GOT3 (cell line): ENCODE results near the gene NDST1.

ENCODE experiments used
- DNase-seq: peaks from one replicate; lab custom pipeline; 2025; ENCODE audit warnings: mixed read lengths; lab: John Stamatoyannopoulos, UW

The NDST1 gene

DNA sequence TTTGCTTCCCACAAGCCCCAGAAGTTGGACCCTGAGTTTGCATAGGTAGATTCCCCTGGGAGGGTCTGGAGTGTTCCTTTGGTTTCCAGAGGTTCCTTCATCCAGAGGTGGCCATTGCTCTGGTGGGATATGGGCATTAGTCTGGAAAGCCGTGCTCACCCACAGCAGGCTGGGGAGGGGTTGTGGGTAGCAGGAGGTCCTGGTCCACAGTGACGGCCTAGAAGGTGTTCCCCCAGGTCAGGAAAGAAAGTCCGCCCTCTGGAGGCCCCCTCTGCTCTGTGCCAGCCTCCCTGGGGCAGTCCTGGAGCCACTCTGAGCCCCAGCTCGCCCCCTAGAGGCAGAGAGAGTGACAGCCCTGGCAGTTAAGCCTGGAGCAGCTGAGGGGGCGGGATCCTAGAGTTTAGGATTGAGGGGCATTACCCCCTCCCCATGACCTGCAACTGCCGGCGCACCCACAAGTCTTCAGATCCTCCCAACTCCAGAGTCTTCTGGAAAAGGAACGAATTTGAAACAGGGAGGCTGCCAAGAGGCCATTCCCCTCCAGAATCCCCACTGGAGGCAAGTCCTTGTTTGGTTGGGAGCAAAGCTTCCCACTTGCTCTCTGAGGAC is 36.8 kb downstream of the NDST1 start:
- DNase-seq, result no peak

DNA sequence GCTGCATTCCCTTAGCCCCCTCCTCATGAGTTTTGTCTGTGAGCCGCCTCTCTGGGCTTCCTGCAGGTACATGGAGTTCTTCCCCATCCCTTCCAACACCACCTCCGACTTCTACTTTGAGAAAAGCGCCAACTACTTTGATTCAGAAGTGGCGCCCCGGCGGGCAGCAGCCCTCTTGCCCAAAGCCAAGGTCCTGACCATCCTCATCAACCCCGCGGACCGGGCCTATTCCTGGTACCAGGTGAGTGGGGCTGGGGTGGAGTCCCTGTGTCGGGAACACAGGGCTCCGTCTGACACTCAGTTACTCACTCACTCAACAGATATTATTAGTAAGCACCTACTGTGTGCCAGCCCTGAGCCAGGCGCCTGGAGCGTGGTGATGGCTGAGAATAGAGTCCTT is 37.3 kb downstream of the NDST1 start:
- DNase-seq, result no peak

- no peak for DNase-seq
Measured at GRCh38 chr5:150548123-150548522, 40.2 kb downstream of the NDST1 start.

DNA sequence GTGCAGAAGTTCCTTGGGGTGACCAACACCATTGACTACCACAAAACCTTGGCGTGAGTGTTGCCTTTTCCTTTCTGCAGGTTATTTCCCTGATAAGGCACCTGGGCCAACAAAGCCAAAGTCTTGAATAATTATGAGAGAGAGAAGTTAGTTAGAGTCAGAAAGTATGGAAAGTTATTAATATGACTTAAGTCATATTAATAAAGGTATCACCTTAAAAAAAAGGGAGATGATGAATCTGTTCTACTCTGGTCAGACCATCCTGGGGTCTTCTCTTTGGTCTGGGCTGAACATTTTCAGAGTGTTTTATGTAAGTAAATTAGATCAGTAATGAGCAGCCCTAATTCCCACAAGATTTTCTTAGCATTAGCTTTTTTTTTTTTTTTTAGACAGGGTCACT is 41.8 kb downstream of the NDST1 start:
- no peak for DNase-seq

GRCh38 chr5:150550286-150550685 is 42.4 kb downstream of the NDST1 start:
- no peak for DNase-seq

GRCh38 chr5:150551066-150551465 is 43.1 kb downstream of the NDST1 start:
- DNase-seq, result no peak

DNA sequence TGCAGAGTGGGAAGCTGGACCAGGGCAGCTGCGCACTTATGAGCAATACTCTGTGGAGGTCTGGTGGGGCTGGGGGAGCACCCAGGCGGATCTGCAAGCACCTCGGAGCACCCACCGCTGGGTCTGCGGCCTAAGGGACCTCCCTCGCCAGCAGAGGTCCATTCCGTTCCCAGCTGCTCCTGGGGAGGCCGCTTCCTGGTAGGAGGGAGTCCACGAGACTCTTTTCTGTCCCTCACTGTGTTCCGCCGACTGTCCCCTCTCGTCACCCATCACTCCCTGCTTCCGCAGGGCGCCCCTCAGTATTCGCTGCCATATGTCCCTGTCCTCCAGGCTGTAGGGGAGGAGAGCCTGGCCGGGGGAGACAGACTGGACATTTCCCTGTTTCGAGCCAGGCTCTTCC is 45.5 kb downstream of the NDST1 start:
- DNase-seq, result no peak

DNA sequence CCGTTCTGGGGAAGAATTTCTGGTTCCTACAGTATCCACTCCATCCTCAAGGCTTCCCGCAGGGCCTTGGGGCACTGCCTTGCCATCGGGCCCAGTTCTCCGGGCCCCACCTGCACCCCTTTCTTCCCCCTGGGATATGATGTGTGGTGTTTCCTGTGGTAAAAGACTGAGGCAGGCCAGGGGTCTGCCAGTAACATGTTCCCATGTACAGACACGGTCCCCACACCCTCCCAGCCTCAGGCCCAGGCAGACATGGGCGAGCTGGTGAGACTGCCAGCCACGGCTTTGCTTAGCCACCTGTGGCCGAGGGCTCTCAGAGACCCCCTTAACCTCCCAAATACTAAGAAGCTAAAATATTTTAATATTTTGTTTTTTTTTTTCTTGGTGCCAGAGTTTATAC is 46.0 kb downstream of the NDST1 start:
- no peak for DNase-seq

- DNase-seq, result no peak
Measured at GRCh38 chr5:150554857-150555256, 46.9 kb downstream of the NDST1 start.

GRCh38 chr5:150556106-150556505 is 48.2 kb downstream of the NDST1 start:
- no peak for DNase-seq

DNA sequence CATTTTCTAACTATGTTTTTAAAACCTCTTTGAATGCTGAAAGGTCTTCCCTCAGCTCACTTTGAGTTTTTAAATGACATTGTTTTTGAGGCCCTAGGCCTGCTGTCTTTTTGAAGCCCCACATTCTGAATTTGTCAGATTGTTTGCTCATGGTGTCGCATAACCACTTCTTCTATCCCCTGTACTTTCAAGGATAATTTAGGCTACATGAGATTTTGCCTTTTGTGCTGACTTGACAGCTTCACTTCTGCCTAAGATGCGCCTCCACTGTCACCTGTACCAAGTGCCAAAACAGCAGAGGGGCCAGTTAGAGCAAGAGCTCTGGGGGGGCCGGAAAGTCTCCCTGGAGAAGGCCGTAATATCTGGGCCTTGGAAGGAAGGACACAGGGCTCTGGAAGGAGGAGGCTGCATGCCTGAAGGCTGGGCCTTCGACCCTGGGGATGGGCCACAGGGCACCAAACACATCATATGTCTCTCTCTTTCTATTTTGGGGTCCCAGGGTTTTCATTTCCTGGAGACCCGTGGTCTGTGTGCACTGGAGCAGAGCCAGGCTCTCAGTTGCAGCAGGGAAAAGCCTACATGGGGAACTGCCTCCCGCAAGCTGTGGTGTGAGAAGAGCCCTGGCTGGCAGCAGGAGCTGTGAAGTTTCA is 49.1 kb downstream of the NDST1 start:
- no peak for DNase-seq

- DNase-seq, result no peak
Measured at GRCh38 chr5:150557509-150557872, 49.6 kb downstream of the NDST1 start.

GRCh38 chr5:150558088-150558621 is 50.2 kb downstream of the NDST1 start:
- DNase-seq, result no peak

DNA sequence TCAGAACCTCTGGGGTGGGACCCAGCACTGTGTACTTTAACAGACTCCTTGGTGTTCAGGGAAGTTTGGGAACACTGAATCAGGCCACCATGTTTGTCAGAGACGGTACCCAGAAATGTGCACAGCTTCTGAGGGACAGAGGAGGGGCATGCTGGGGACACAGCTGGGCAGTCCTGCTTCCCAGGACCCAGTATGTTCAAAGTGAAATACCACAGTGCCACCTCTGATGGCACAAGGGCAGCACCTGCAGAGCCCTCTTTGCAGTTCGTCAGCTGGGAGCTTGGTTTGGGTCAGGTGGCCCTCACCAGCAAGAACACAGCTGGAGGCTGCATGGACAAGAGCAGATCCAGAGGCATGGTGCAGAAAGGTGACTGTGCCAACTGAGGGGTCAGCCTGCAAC is 51.2 kb downstream of the NDST1 start:
- DNase-seq, result no peak

GRCh38 chr5:150559701-150560100 is 51.8 kb downstream of the NDST1 start:
- DNase-seq, result no peak

DNA sequence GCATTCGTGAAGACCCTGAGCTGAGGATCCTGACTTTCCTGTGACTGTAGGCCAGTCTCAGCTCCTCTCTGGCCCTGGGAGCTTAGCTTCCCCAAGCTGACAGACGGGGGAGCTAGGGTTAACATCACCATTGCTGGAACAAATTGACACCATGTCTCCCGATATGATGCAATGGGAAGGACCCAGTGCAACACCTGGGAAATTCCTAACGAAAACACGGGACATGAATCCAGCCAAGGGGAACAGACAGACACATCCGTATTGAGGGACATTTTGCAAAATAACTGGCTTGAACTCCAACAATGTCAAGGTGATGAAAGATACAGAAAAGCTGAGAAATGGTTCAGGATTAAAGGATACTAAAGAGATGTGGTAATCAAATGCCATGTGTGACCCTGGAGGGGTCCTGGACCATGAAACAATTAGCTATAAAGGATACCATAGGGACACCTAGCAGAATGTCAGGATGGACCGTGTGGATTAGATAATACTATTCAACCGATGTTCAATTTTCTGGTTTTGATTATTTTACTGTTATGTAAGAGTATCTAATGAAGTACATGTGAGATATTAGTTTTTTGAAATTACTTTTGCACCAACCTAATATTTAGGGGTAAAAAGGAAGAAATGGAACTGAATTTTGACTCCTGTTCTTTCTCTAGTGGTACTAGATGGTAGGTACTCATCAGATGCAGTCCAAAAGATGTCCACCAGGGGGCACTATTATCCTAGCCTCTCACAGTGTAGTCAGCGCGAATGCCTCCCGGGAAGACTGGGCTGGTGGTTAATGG is 52.7 kb downstream of the NDST1 start:
- peak; percentile 51 for DNase-seq

DNA sequence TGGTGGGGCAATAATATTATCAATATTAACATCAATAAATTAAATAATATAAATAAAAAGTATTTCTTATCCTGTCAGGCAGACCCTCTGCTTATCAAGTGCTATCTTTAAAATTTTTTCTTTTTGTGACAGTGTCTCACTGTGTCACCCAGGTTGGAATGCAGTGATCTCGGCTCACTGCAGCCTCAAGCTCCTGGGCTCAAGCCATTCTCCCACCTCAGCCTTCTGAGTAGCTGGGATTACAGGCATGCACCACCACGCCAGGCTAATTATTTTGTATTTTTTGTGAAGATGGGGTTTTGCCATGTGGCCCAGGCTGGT is 53.2 kb downstream of the NDST1 start:
- no peak for DNase-seq

DNA sequence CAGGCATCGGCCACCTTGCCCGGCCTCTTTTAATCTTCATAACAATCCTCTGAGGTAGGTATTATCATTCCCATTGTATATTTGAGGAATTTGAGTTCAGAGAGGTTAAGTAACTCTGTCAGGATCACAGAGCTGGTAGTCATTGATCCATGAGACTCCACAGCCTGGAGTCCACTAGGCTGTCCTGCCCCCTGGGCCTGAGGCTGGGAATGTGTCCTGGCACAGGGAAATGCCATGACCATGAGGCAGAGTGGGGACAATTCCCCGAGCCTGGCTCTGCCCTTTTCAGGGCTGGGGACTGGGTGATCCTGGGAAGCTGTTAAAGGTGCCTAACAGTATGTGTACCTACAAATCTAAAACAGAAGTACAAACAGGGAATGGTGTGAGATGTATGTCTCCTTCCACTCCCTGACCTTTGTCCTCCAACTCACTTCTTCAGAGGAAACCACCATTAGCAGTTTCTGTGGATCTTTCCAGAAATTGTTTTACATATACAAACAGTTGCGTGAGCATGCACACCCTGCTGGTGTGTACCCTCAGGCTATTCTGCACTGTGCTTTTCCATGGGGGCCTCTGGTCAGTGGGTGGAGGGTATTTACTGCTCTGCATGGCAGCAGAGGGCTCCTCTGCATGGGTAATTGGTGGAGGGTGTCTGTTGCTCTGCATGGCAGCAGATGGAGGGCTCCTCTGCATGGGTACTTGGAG is 53.8 kb downstream of the NDST1 start:
- DNase-seq, result no peak

DNA sequence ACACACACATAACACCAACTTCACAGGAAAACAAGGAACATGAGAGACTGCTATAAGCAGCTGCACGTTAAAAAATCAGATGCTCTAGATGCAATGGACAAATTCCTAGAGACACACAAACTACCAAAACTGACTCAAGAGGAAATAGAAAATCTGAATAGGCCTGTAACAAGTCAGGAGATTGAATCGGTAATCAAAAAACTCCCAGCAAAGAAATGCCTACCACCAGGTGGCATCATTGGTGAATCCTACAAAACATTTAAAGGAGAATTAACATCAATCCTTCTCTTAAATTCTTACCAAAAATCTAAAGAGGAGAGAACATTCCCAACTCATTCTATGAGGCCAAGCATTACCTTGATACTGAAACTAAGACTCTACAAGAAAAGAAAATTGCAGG is 54.9 kb downstream of the NDST1 start:
- no peak for DNase-seq

GRCh38 chr5:150565868-150566267 is 57.9 kb downstream of the NDST1 start:
- no peak for DNase-seq

DNA sequence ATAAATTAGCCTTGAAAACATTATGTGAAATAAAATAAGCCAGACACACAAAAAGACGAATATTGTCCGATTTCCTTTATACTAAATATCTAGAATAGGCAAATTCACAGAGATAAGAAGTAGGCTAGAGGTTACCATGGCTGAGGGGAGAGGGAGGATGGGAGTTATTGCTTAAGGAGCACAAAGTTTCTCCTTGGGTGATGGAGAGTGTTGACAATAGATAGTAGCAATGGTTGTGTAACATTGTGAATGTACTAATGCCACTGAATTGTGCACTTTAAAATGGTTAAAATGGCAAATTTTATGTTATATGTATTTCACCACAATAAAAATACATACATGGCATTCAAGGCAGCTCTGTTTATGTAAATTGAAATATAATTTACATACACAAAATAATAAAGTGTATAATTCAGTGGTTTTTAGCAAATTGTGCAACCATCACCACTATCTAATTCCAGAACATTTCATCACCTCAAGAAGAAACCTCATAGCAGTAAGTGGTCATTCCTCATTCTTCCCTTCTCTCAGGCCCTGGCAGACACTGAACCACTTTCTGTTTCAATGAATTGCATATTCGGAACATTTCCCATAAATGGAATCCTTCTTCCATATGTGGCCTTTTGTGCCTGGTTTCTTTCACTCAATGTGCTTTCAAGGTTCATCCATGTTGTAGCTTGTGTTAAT is 59.2 kb downstream of the NDST1 start:
- DNase-seq, result no peak

DNA sequence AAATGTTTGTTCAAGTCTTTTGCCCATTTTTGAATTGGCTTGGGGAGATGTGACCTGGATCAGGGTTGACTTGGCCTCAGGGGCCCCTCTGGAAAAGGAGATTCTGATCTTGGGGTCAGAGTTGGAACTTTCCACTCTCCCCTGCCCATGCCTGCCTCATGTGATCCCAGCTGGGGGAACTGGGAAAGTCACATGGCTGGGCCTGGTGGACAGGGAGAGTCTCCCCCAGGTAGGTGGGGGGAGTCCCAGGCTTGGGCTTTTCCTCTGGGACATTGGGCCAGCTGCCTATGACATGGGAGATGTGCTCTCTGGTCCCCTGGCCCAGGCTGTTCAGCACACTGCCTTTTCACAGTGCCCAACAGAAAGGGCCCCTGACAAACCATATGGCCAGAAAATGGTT is 60.7 kb downstream of the NDST1 start:
- DNase-seq, result no peak
